HepG2 (cell line): ENCODE results near the gene M1AP. TPM values are rescaled to one million over a fixed set of nuclear protein-coding genes. Genes with fewer than 3 reads are reported as not detected.
A peak's percentile ranks its signal among the peaks of the same experiment; 100 is the strongest.

ENCODE experiments used
- BATF2 ChIP-seq: sonication (generic); formaldehyde crosslinking; IDR thresholded peaks from 2 replicates; pipeline ENCODE4 v1.8.0; 2022; ENCODE audit warnings: mild to moderate bottlenecking, missing genetic modification reagents, moderate library complexity
- BRCA1 ChIP-seq: sonication (generic); formaldehyde crosslinking; IDR thresholded peaks from 2 replicates; pipeline ENCODE4 v1.4.0; 2020; ENCODE audit warnings: missing genetic modification reagents
- CEBPB ChIP-seq: IDR thresholded peaks from 2 replicates; pipeline ENCODE4 v1.6.1; 2011; ENCODE audit warnings: low read depth, low read length, improper control_type of control experiment, borderline replicate concordance
- HBP1 ChIP-seq: IDR thresholded peaks from 2 replicates; pipeline ENCODE4 v1.6.1; 2016; ENCODE audit warnings: low read depth, control low read depth
- LCORL ChIP-seq, 2 experiments: fragments of 450-650 bp in 1 of 2; sonication (generic) in 1 of 2; formaldehyde crosslinking in 1 of 2; IDR thresholded peaks; 2 replicates each; pipeline versions ENCODE4 v1.5.0 to v1.6.1; 2017 to 2020; ENCODE audit warnings: antibody characterized with exemption in 1 of 2, missing genetic modification reagents in 1 of 2
- NFYB ChIP-seq: sonication (generic); formaldehyde crosslinking; IDR thresholded peaks from 2 replicates; pipeline ENCODE4 v1.4.0; 2020; ENCODE audit warnings: missing genetic modification reagents
- POGZ ChIP-seq: sonication (generic); formaldehyde crosslinking; IDR thresholded peaks from 2 replicates; pipeline ENCODE4 v1.4.0; 2020; ENCODE audit warnings: mild to moderate bottlenecking, missing genetic modification reagents
- SMAD9 ChIP-seq: sonication (generic); formaldehyde crosslinking; IDR thresholded peaks from 2 replicates; pipeline ENCODE4 v1.5.1; 2020; ENCODE audit warnings: mild to moderate bottlenecking, missing genetic modification reagents
- ZBTB46 ChIP-seq: sonication (generic); formaldehyde crosslinking; IDR thresholded peaks from 2 replicates; pipeline ENCODE4 v1.4.0; 2020; ENCODE audit warnings: mild to moderate bottlenecking, missing genetic modification reagents, borderline replicate concordance
- ZC3H13 ChIP-seq: sonication (generic); formaldehyde crosslinking; IDR thresholded peaks from 2 replicates; pipeline ENCODE4 v1.8.1; 2023; ENCODE audit warnings: mild to moderate bottlenecking, missing genetic modification reagents, moderate library complexity
- ZNF24 ChIP-seq: fragments of 450-650 bp; IDR thresholded peaks from 2 replicates; pipeline ENCODE4 v1.6.1; 2017; ENCODE audit warnings: antibody characterized with exemption, mild to moderate bottlenecking
- ZNF30 ChIP-seq: sonication (generic); formaldehyde crosslinking; IDR thresholded peaks from 2 replicates; pipeline ENCODE4 v1.5.0; 2020; ENCODE audit warnings: mild to moderate bottlenecking, missing genetic modification reagents
- ZNF329 ChIP-seq: sonication (generic); formaldehyde crosslinking; IDR thresholded peaks from 2 replicates; pipeline ENCODE4 v1.9.0; 2021; ENCODE audit warnings: low read depth, mild to moderate bottlenecking, missing genetic modification reagents
- ZNF414 ChIP-seq: sonication (generic); formaldehyde crosslinking; IDR thresholded peaks from 2 replicates; pipeline ENCODE4 v1.5.0; 2020; ENCODE audit warnings: missing genetic modification reagents
- ZNF550 ChIP-seq: sonication (generic); formaldehyde crosslinking; IDR thresholded peaks from 2 replicates; pipeline ENCODE4 v1.4.0; 2020; ENCODE audit warnings: mild to moderate bottlenecking, missing genetic modification reagents, borderline replicate concordance
- ZNF557 ChIP-seq: sonication (generic); formaldehyde crosslinking; IDR thresholded peaks from 2 replicates; pipeline ENCODE4 v1.4.0; 2020; ENCODE audit warnings: missing genetic modification reagents
- ZNF558 ChIP-seq: sonication (generic); formaldehyde crosslinking; IDR thresholded peaks from 2 replicates; pipeline ENCODE4 v1.9.0; 2022; ENCODE audit warnings: mild to moderate bottlenecking, missing genetic modification reagents, borderline replicate concordance
- ZNF619 ChIP-seq: sonication (generic); formaldehyde crosslinking; IDR thresholded peaks from 2 replicates; pipeline ENCODE4 v1.4.0; 2020; ENCODE audit warnings: mild to moderate bottlenecking, missing genetic modification reagents
- ZNF674 ChIP-seq: sonication (generic); formaldehyde crosslinking; IDR thresholded peaks from 2 replicates; pipeline ENCODE4 v1.5.0; 2020; ENCODE audit warnings: low read depth, mild to moderate bottlenecking, missing genetic modification reagents
- ZNF746 ChIP-seq: sonication (generic); formaldehyde crosslinking; IDR thresholded peaks from 2 replicates; pipeline ENCODE4 v1.8.0; 2022; ENCODE audit warnings: mild to moderate bottlenecking, missing genetic modification reagents
- ZNF777 ChIP-seq: sonication (generic); formaldehyde crosslinking; IDR thresholded peaks from 2 replicates; pipeline ENCODE4 v1.4.0; 2020; ENCODE audit warnings: missing genetic modification reagents
- ZSCAN21 ChIP-seq: sonication (generic); formaldehyde crosslinking; IDR thresholded peaks from 2 replicates; pipeline ENCODE4 v1.8.0; 2022; ENCODE audit warnings: mild to moderate bottlenecking, missing genetic modification reagents, moderate library complexity, borderline replicate concordance
- polyA plus RNA-seq, 8 experiments: library from polyadenylated mRNA; depleted of rRNA in 3 of 8; stranded (reverse) in 7 of 8; unstranded in 1 of 8; fragments of >200 nt; fragmentation: Illumina TruSeq in 4 of 8; extraction: Trizol in 4 of 8; gene quantifications; 2 replicates each; pipeline versions ENCODE4 v1.2.1 to v1.2.3, GENCODE V29; 2011 to 2016; ENCODE audit warnings: low read depth in 4 of 8, missing spikeins in 1 of 8, mixed read lengths in 1 of 8; ENCODE audit not compliant: insufficient read depth in 1 of 8
- total RNA-seq, 5 experiments: library from RNA; depleted of rRNA; stranded (reverse); fragments of >200 nt; fragmentation: Illumina TruSeq; extraction: Trizol; gene quantifications; 2 replicates each; pipeline ENCODE4 v1.2.3, GENCODE V29; 2016; ENCODE audit warnings: low read depth in 1 of 5
- TF ChIP-seq, protein P1 (sequence below): sonication (generic); formaldehyde crosslinking; IDR thresholded peaks from 2 replicates; pipeline ENCODE4 v1.4.0; 2020; ENCODE audit warnings: missing genetic modification reagents

M1AP gene
- total and polyA plus RNA-seq, 2 of the 13 experiments (the other 11 are each of a cell fraction or from before 2014, with no cell fraction given), result not detected

DNA sequence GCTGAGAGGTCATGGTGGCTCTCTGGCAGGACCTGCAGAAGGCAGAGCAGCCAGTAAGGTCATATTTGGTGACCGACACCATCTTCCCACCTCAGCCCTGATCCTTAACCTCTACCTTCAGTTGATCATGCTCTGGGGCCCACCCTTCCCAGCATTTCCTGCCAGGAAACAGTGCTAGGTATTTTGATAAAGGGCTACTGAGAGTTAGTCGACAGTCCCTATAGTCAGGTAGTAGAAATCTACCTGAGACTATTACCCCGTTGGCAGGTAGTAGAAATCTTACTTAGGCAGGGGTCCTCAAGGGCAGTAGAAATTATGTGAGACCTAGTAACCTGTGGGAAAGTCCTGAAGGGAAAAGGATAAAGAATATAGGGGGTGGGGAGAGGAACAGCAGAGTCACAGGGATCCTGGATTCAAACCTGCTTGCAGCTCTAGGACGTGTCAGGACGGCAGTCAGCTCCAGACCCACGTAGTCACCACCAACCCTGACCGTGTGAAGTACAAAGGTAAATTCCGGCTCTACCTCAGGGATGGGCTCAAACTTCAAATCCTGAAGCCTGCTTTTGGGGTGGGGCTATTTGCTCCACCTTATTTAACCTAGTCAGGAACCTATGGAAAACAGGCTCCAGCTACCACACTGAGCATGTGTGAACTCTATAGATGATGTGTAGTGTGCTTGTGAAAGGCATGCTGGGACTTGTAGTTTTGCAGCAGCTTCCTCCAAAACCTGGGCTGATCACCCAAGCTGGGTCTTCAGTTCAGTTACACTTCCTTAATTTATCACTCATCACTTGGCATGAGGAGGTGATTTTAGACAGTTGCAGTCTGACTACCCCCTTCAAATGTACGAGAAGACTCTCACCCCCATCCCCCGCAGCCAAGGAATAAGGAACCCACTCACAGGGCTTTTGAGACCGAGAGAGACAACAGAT is 122.1 kb downstream of the M1AP start, which contains the start of gene DQX1 (continued):
- TF ChIP-seq LCORL (IDR thresholded peaks at IDR 0.05) (peak; percentile 40; the same call in 1 of the 2 replicates), LCORL (CRISPR knock-in tag; IDR thresholded peaks at IDR 0.05) (peak; percentile 81), ZNF550 (CRISPR knock-in tag) (no peak), ZNF24 (no peak), ZNF30 (no peak), BATF2 (CRISPR knock-in tag) (no peak), ZNF777 (CRISPR knock-in tag) (no peak), ZNF674 (CRISPR knock-in tag) (no peak), ZBTB46 (CRISPR knock-in tag) (no peak), ZNF619 (CRISPR knock-in tag) (no peak), ZNF414 (peak; percentile 80), CEBPB (no peak), ZNF329 (CRISPR knock-in tag) (no peak), ZSCAN21 (CRISPR knock-in tag) (no peak), NFYB (CRISPR knock-in tag) (peak; percentile 57; the same call in 1 of the 2 replicates), HBP1 (CRISPR knock-in tag) (peak; percentile 22; the same call in 1 of the 2 replicates), SMAD9 (no peak), ZC3H13 (CRISPR knock-in tag) (no peak), ZNF746 (CRISPR knock-in tag) (no peak), POGZ (CRISPR knock-in tag) (0 out of 2 replicates have a peak, but pooled peaks have one; percentile 17), ZNF557 (peak; percentile 37; the same call in 1 of the 2 replicates), ZNF558 (no peak), BRCA1 (CRISPR knock-in tag) (no peak)
- TF ChIP-seq, protein P1, sequence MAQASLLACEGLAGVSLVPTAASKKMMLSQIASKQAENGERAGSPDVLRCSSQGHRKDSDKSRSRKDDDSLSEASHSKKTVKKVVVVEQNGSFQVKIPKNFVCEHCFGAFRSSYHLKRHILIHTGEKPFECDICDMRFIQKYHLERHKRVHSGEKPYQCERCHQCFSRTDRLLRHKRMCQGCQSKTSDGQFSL (CRISPR knock-in tag), result no peak
